Measurements from ENCODE around the gene GSPT1. TPM values are rescaled to one million over a fixed set of nuclear protein-coding genes. Genes with fewer than 3 reads are reported as not detected.
"Not testable (repeated sequence)": the region's sequence is repeated elsewhere in the genome, so short reads cannot be mapped to it uniquely, and the experiment has no call there.

GSPT1 gene
- total RNA-seq, 2 experiments from 2014 or later, result 247 to 250 TPM

DNA sequence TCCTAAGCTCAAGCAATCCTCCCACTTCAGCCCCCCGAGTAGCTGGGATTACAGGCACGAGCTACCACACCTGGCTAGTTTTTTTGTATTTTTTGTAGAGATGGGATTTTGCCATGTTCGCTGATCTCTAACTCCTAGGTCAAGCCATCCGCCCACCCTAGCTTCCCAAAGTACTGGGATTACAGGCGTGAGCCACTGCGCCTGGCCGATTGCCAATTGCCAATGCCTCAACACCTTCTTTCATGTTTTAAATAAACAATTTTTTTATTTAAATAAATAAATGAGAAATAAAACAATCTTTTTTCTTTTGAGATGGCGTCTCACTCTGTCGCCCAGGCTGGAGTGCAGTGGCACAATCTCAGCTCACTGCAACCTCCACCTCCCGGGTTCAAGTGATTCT lies 8.3 kb upstream of the GSPT1 start:
- H3K4me1 Mint-ChIP-seq, H3K27me3 Mint-ChIP-seq, H3K27ac Mint-ChIP-seq, DNase-seq, H3K36me3 Mint-ChIP-seq, H3K9me3 Mint-ChIP-seq, H3K4me3 Mint-ChIP-seq: not testable (repeated sequence)

GRCh38 chr16:11916524-11917285 lies 949 bp upstream of the GSPT1 start:
- no peaks in the 10 kb centered on the region for H3K27me3 Mint-ChIP-seq
- DNase-seq, result no peak
- H3K4me3 Mint-ChIP-seq, result peak overlapping the region; percentile 85
- H3K36me3 Mint-ChIP-seq, result peaks cover 26% of the 10 kb centered on the region
- peaks cover 1% of the 10 kb centered on the region for H3K9me3 Mint-ChIP-seq
- H3K27ac Mint-ChIP-seq, result peak overlapping the region; percentile 68
- peaks cover 32% of the 10 kb centered on the region for H3K4me1 Mint-ChIP-seq

DNA sequence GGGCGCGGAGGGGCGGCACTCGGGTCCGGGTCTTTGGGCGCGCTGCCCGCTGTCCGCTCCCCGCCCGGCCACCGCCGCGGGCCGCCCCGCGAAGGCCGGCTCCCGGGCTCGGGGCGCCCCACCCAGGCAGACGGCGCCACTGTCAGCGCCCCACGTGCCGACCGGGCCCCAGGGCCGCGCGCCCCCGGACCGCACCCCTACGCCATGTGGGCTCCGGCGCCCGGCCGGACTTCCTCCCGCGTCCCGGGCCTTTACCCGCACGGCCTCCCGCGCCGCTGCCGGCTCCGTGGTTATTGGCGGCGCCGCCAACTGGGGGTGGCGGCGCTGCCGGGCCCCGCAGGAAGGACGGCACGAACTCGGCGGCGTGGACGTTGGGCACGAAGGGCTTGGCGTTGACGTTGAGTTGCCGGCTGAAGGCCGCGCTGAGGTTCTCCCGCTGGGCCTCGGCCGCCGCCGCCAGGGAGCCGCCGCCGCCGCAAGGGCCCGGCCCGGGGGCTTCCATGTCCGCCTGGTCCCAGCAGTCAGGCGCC lies 577 bp downstream of the GSPT1 start:
- peaks cover 1% of the 10 kb centered on the region for H3K9me3 Mint-ChIP-seq
- peaks cover 30% of the 10 kb centered on the region for H3K36me3 Mint-ChIP-seq
- peak; percentile 60 for DNase-seq
- H3K4me1 Mint-ChIP-seq, result peaks cover 42% of the 10 kb centered on the region
- no peaks in the 10 kb centered on the region for H3K27me3 Mint-ChIP-seq
- peak overlapping the region; percentile 94 for H3K27ac Mint-ChIP-seq
- H3K4me3 Mint-ChIP-seq, result peak overlapping the region; percentile 94

DNA sequence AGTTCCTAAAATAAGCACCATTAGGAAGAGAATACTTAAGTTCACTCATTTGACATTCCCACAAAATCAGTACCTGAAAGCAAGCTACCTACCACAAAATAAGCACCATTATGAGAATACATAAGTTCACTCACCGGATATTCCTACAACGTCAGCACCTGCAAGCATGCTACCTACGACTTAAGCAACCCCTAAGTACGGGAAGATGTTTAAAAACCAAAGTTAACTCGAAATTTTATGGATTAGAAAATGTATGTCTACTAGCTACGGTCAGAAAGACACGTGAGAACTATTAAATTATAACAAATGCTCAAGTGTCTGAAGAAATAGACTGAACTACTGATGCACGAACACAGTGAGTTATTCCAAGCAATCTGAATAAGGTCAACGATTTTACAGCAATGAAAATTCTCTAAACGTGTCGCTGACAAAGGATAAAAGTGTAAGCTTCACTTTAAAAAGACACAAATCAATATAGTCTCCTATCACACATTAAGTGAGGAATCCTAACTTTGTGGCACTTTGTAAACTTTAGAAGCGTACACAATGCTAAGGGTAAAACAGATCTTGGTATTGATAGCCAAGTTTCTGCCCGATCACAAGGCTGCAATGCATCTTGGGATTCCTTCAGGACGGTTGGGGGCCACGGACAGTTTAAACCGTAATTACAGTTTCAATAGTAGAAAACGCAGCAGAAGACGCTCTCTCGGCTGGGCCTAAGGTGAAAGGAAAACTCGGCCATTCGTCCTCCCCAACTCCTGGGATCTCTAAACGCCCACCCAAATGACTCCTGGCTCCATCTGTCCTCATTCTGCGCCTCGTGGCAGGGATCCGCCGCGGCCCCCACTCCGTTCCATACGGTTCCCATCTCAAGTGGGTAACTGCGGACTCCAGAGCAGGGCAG lies 1.3 kb downstream of the GSPT1 start:
- H3K36me3 Mint-ChIP-seq, result peaks cover 33% of the 10 kb centered on the region
- H3K9me3 Mint-ChIP-seq, result peaks cover 1% of the 10 kb centered on the region
- H3K4me1 Mint-ChIP-seq, result peaks cover 48% of the 10 kb centered on the region
- H3K27ac Mint-ChIP-seq, result peak overlapping the region; percentile 94
- peak overlapping the region; percentile 94 for H3K4me3 Mint-ChIP-seq
- no peaks in the 10 kb centered on the region for H3K27me3 Mint-ChIP-seq
- peak; percentile 24 for DNase-seq

- Mint-ChIP-seq H3K27me3 (no peaks in the 10 kb centered on the region), H3K36me3 (peaks cover 41% of the 10 kb centered on the region), H3K9me3 (peaks cover 1% of the 10 kb centered on the region), H3K4me3 (peak overlapping the region; percentile 94), H3K27ac (peak overlapping the region; percentile 94), H3K4me1 (peaks cover 54% of the 10 kb centered on the region)
- DNase-seq, result no peak
Observed at GRCh38 chr16:11913425-11914079, 2.2 kb downstream of the GSPT1 start.

GRCh38 chr16:11909653-11910545 lies 5.9 kb downstream of the GSPT1 start:
- H3K27ac Mint-ChIP-seq, result peak overlapping the region; percentile 20
- peaks cover 53% of the 10 kb centered on the region for H3K36me3 Mint-ChIP-seq
- peaks cover 65% of the 10 kb centered on the region for H3K4me1 Mint-ChIP-seq
- no peaks in the 10 kb centered on the region for H3K27me3 Mint-ChIP-seq
- H3K9me3 Mint-ChIP-seq, result no peaks in the 10 kb centered on the region
- no peak for DNase-seq
- no peak overlapping the region for H3K4me3 Mint-ChIP-seq

GRCh38 chr16:11907160-11907970 lies 8.4 kb downstream of the GSPT1 start:
- Mint-ChIP-seq H3K9me3 (no peaks in the 10 kb centered on the region), H3K27me3 (no peaks in the 10 kb centered on the region), H3K4me3 (no peak overlapping the region), H3K36me3 (peaks cover 38% of the 10 kb centered on the region), H3K27ac (no peak overlapping the region), H3K4me1 (peaks cover 54% of the 10 kb centered on the region)
- no peak for DNase-seq

DNA sequence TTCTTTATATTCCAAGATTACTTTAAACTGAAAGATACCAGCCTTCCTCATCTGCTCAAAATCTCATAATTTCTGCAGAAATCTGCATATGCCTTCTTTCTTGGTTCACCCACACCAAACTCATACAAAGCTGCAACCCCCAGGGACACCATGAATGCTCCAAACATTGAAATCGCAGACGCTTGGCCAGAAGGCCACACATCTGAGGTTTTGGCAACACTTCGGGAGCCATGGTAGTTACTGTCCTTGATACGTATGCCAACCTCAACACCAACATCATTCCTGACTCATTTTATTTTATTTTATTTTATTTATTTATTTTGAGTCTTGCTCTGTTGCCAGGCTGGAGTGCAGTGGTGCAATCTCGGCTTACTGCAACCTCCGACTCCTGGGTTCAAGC lies 11.8 kb downstream of the GSPT1 start:
- Mint-ChIP-seq H3K4me1 (peaks cover 52% of the 10 kb centered on the region), H3K9me3 (no peaks in the 10 kb centered on the region), H3K27me3 (no peaks in the 10 kb centered on the region), H3K27ac (no peak overlapping the region), H3K36me3 (peaks cover 32% of the 10 kb centered on the region), H3K4me3 (no peak overlapping the region)
- no peak for DNase-seq

GRCh38 chr16:11901091-11901490 lies 14.7 kb downstream of the GSPT1 start:
- Mint-ChIP-seq H3K4me1 (peaks cover 51% of the 10 kb centered on the region), H3K27ac (peak overlapping the region; percentile 68), H3K36me3 (peaks cover 18% of the 10 kb centered on the region), H3K4me3 (no peak overlapping the region), H3K27me3 (no peaks in the 10 kb centered on the region), H3K9me3 (no peaks in the 10 kb centered on the region)
- DNase-seq, result no peak

GRCh38 chr16:11896486-11897176 lies 19.1 kb downstream of the GSPT1 start:
- Mint-ChIP-seq H3K9me3 (no peaks in the 10 kb centered on the region), H3K36me3 (peaks cover 15% of the 10 kb centered on the region), H3K27me3 (no peaks in the 10 kb centered on the region), H3K27ac (peak overlapping the region; percentile 42), H3K4me1 (peaks cover 40% of the 10 kb centered on the region), H3K4me3 (no peak overlapping the region)
- no peak for DNase-seq

- H3K4me1 Mint-ChIP-seq, result peaks cover 18% of the 10 kb centered on the region
- H3K4me3 Mint-ChIP-seq, result no peak overlapping the region
- no peaks in the 10 kb centered on the region for H3K9me3 Mint-ChIP-seq
- no peak for DNase-seq
- peak overlapping the region; percentile 0 for H3K27ac Mint-ChIP-seq
- H3K36me3 Mint-ChIP-seq, result peaks cover 10% of the 10 kb centered on the region
- H3K27me3 Mint-ChIP-seq, result no peaks in the 10 kb centered on the region
Observed at GRCh38 chr16:11893571-11893970, 22.2 kb downstream of the GSPT1 start.

DNA sequence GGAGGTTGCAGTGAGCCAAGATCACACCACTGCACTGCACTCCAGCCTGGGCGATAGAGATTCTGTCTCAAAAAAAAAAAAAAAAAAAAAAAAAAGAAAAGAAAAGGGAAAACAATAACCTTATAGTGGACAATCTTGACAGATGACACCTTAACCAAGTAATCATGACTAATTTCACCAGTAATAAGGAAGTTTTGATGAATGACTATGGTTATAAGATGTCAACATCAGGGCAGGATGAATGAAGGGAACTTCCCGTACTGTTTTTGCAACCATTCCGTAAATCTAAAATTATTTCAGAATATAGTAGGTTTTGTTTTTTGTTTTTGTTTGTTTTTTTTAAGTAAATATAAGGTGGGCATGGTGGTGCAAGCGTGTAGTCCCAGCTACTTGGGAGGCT lies 23.0 kb downstream of the GSPT1 start:
- no peak for DNase-seq
- Mint-ChIP-seq H3K4me1 (peaks cover 12% of the 10 kb centered on the region), H3K36me3 (peaks cover 11% of the 10 kb centered on the region), H3K4me3 (no peak overlapping the region), H3K27ac (no peak overlapping the region), H3K9me3 (no peaks in the 10 kb centered on the region), H3K27me3 (no peaks in the 10 kb centered on the region)
